K562 (cell line): ENCODE data around the gene ZNF407.
"Not testable (repeated sequence)": the region's sequence is repeated elsewhere in the genome, so short reads cannot be mapped to it uniquely, and the experiment has no call there.

ENCODE experiments used
- AFF4 ChIP-seq: sonication (generic); formaldehyde crosslinking; IDR thresholded peaks from 2 replicates; pipeline ENCODE4 v1.8.0; 2023; ENCODE audit warnings: mild to moderate bottlenecking, missing genetic modification reagents
- EZH2 ChIP-seq: IDR thresholded peaks from 2 replicates; pipeline ENCODE4 v1.6.1; 2012; ENCODE audit warnings: low read depth, mild to moderate bottlenecking, inconsistent platforms, low read length, borderline replicate concordance
- HDAC2 ChIP-seq: fragments of 450-650 bp; IDR thresholded peaks from 2 replicates; pipeline ENCODE4 v1.6.1; 2016; ENCODE audit warnings: mild to moderate bottlenecking
- PHF21A ChIP-seq: fragments of 450-650 bp; IDR thresholded peaks from 2 replicates; pipeline ENCODE4 v1.6.1; 2017; ENCODE audit warnings: low read depth, borderline replicate concordance
- TRIM25 ChIP-seq: fragments of 450-650 bp; IDR thresholded peaks from 2 replicates; pipeline ENCODE4 v1.7.0; 2016; ENCODE audit warnings: borderline replicate concordance
- ZNF551 ChIP-seq: fragments of 250-450 bp; sonication (Bioruptor Pico); IDR thresholded peaks from 2 replicates; pipeline ENCODE4 v1.5.0; 2021; ENCODE audit warnings: mild to moderate bottlenecking, moderate library complexity

GRCh38 chr18:75104029-75104428, 506.4 kb downstream of the ZNF407 start:
- not testable (repeated sequence) for TF ChIP-seq AFF4 (CRISPR knock-in tag); PHF21A; ZNF551 (CRISPR knock-in tag); EZH2; TRIM25; HDAC2
